ENCODE results near the gene DIAPH2.
A peak's percentile ranks its signal among the peaks of the same experiment; 100 is the strongest.

Gene DIAPH2

DNA sequence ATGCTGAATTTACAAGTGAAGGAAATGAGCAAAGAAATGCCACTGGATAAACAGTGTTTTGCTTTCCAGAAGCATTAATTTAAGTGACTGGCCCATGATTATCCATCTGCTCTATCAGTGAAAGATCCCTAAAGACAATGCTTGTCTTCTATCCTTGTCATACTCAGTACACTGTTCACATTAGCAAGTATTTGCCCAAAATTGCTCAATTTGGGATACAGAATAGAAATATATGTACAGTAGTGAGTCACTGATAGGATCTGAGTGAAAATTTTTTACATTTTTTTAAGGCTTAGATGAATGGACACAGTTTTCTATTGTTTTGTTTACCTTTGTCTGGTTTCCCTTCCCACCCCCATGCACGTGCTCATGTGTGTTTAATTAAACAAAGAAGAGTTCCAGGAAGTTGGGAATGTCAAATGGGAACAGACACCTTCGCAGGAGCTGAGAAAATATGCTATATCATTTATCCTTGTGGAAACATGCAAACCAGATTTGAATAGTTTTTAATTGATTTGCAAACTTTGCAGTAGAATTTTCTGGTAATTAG lies 855.4 kb downstream of the DIAPH2 start:
- no peak for DNase-seq (ENCODE audit: low read depth in 1 of 2, low spot score in 1 of 2)

DNA sequence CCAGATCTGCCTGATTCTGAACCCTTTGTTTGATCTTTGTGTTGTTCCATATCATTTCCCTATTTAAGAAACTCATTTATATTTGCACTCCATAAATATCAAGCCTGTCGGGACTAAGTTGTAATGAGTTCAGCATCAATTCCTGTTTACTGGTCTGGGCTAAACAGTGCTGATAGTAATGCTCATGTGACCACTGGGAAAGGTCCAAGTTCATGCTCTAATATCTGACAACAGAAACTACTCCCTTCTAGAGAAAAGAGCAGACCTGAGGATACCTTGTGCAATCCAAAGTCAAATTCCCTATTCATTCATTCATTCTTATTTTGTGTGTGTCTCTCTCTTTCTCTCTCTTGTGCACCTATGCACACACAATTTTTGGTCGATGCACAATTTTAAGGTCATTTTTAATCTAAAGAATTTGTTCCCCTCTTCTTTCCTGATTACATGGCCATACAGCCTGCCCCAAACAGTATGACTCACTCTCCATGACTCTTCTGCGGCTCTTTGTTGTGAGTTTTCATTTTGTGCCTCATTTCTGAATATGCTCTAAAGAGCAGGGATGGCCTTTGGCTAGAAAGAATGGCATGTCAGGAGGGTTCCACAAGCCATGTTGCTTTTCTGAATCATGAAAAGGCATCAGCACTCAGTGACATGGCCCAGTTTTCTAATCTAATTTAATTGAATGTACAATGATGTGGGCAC lies 863.4 kb downstream of the DIAPH2 start:
- no peak for DNase-seq (ENCODE audit: low read depth in 1 of 2, low spot score in 1 of 2)

DNA sequence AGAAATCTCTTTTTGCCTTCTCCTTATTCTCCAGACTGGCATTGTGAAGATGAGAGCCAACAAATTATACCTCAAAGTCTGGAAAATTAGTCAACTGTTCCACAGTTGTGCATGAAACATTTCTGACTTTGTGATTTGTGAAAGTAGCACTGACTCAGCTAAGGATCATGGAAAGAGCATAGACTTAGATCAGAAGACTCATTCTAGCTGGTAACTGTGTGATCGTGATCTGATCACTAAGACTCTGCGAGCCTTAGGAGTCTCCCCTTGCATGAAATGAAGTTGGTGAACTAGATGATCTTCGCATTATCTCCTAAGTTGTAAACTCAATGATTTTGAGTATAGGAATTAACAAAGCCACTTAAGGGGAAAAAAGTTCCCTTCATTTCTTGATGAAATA lies 867.2 kb downstream of the DIAPH2 start:
- DNase-seq (ENCODE audit: low read depth in 1 of 2, low spot score in 1 of 2): no peak

DNA sequence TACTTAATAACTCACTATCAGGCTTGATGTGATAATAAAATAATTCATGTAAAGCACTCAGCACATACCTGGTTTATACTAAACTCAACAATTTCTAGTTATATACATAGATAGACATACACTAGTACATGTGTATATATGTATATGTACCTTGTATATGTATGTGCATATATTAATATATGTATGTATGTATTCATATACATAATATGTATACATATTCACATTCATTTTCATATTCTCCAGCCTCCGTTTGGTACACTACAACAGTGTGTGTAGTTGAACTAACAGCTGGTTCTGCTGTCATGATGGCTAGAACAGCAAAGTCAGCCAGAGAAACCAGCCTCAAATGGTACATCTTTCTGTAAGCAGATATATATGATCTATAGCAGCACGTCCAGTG lies 869.2 kb downstream of the DIAPH2 start:
- no peak for DNase-seq (ENCODE audit: low read depth in 1 of 2, low spot score in 1 of 2)

DNA sequence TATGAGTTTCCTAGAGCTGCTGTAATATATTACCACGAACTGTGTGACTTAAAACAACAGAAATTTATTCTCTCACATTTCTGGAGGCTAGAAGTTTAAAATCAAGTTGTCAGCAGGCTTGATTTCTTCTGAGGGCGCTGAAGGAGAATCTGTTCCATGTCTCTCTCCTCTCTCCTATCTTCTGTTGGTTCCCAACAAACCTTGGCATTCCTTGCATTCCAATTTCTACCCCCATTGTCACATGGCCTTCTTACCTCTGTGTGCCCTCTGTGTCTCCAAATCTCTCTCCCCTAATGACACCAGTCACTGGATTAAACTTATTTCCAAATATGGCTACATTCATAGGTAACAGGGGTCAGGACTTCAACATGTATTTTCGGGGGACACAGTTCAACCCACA lies 871.7 kb downstream of the DIAPH2 start:
- no peak for DNase-seq (ENCODE audit: low read depth in 1 of 2, low spot score in 1 of 2)

DNA sequence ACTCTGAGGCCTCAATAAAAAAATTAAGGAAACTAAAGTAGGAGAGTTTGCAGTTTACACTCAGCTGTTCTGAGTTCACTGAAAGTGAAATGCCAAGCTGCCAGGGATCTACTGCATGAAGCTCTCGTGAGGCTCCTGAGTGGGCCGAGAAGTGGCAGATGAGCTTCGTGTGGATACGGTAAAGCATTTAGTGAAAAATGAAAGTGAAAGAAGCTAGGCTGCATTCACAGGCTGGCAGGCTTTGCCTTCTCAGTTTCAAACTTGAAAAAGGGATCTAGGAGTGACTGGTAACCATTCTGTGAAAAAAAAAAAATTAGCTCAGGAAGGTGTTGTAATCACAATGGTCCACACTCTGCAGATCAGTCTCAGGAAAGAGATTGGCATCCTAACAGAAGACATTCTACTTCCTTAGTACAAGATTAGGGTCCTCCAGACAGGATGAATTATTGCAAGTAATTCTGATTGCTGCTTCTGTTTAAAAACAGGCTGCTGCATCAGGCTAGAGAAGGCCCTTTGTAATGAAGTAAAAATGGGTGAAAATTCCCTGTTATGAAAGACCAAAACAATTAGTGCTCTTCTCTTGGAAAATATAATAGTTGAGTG lies 879.0 kb downstream of the DIAPH2 start:
- DNase-seq (ENCODE audit: low read depth in 1 of 2, low spot score in 1 of 2): peak in 1 of 2 donors; percentile 1

DNA sequence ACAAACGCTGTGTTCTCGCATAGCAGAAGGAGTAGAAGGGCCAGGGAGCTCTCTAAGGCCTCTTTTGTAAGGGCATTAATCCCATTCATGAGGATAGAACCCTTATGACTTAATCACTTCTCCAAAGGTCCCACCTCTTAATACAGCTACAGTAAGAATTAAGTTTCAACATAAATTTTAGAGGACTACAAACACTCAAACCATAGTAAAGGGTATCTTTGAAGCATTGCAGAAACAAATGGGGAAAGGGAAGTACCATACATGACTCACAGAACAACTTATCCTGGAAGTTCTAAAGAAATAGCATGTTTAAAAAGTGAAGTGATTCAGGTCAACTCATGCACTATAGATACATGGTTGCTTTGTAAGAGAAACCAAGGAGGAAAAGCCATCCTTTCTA lies 879.9 kb downstream of the DIAPH2 start:
- no peak for DNase-seq (ENCODE audit: low read depth in 1 of 2, low spot score in 1 of 2)

DNA sequence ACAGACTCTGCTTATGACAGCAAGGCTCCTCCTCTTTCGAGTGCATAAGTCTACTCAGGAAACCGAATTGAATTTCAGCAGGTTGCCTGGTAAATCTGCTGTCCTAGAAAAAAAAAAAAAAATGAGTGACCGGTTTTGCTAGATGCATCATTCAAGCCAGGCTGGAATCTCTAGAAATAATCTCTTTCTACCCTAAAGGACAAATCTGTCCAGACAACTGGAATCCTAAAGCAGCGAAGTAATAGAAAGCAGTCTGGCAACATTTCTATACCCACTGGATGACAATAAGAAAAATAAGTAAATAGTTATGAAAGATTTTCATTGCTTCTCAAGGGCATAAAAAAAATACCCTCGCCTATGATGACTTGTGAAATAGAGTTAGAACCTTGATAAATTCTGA lies 902.5 kb downstream of the DIAPH2 start:
- no peak for DNase-seq (ENCODE audit: low read depth in 1 of 2, low spot score in 1 of 2)

DNA sequence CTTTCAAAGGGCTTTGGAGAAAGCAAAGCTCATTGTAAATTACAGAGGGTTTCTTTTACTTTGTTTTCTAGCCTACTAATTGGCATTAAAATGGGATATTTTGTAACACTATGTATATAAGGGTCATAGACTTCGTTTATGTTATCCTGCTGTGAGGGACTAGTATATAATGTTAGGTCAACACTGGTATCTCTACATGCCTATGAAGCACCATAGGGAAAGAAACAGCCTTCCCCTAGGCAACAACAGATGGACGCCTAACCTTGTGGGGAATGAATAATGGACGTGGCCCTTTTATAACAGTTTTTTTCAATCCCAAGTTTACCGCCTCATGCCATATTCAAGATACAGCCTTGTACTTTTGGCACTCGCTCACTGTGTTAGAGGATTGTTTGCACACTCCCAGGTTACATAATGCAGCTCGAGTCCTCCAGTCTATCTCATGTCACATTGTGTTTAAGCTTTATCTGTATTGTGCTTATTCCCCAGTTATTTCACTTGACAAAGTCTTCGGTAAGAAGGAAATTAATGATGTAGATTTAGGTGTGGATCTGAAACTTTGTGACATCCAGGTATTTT lies 910.1 kb downstream of the DIAPH2 start:
- no peak for DNase-seq (ENCODE audit: low read depth in 1 of 2, low spot score in 1 of 2)

DNA sequence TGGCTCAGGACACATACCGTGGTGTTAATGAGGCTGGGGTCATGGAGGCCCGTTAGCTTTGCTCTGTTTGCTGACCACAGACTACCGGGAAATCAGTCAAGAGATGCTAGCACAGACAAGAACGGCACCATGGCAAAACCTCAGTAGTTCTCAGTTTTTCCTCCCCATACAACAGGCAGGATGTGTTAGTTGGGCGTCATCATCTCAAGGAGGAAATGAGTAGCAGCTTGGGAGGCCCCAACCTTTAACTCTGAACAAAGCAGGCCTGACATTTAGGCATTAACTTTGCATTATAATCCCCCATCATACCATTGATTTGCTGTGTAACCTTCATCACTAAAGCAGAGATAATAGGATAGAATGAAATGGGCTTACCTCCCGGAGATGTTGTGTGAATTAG lies 913.3 kb downstream of the DIAPH2 start:
- no peak for DNase-seq (ENCODE audit: low read depth in 1 of 2, low spot score in 1 of 2)

DNA sequence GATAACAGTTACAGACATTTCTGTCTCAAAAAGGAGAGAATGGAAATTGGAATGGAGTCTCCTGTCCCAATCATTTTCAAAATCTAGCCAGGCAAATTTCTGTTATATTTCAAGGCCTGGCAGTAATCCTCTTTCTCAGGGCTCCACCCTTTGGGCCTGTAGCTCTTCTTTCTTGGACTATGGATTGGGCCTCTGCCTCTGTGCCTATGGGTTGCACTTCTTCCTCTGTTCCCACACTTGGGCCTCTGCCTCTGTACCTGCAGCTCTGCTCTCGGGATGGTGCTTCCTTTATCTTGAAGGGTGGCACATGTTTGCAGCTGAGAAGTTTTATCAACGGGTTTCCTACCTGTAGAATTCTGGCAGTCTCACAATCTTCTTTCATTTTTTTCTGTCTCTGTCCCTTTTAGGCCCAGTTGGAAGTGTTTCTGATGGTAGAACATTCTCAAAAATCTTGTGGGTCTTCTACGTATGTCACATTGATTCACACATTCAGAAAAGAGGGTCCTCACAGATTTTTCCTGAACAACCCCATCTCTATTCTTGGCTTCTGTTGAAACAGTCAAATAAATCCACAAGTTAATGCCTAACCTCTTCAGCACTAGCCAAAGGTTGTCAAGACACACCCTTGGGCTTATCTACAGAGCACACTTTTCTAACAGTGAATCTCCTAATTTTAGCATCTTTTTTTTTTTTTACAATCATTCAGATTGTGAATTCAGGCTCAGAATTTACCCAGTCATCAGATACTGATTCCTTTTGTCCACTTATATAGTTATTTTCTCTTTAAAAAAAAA lies 918.0 kb downstream of the DIAPH2 start:
- no peak for DNase-seq (ENCODE audit: low read depth in 1 of 2, low spot score in 1 of 2)

DNA sequence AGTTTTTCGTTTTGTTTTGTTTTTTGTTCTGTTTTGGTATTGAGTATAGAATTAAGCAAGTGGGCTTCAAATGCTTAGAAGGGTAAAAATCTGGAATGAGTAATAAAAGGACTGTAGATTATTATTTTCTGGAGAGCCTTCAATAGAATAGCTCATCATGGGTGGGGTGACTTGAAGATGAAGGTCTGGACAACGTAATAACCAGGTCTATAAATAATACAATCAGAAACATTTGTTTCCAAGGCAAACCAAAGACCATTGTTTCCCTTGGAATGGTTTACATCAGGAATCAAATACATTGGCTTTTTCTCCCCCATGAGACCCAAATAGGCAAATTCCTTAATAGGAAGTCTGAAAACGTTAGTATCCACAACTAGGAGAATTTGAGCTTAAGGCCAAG lies 920.6 kb downstream of the DIAPH2 start:
- no peak for DNase-seq (ENCODE audit: low read depth in 1 of 2, low spot score in 1 of 2)

DNA sequence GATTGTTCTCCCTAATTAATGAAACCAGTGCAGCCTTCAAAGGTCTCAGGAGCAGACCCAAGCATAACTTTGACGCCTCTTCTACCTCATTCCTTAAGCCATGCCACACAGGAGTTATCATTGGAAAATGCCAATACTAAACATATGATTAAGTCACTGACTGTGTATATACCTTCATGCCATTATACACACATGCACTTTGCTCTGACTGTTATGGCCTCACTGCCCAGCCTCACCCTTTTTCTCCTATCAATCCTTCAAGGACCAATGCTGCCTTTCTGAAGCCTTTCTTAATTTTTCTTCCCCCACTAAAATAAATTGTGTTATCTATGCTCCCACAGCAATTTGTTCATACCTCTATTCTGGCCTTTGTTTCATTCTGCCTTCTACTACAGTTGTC lies 924.7 kb downstream of the DIAPH2 start:
- DNase-seq (ENCODE audit: low read depth in 1 of 2, low spot score in 1 of 2): no peak

DNA sequence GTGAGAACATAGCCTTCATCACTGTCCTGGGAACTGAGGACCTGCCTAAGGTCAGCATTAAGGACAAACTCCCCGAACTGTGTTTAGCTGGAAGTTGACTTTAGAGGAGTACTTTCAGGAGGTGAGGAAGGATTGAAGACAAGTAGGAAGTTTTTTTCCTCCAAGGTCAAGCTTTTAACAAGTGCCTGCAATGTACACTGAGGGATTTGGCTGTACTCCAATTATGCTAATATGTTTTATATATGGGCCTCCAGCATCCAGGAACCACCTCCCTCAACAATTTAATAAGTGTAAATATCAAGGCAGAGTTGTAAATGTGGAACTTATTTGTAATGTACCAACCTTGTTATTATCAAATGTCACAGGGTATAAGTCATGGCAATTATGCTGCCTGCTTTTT lies 925.3 kb downstream of the DIAPH2 start:
- no peak for DNase-seq (ENCODE audit: low read depth in 1 of 2, low spot score in 1 of 2)

DNA sequence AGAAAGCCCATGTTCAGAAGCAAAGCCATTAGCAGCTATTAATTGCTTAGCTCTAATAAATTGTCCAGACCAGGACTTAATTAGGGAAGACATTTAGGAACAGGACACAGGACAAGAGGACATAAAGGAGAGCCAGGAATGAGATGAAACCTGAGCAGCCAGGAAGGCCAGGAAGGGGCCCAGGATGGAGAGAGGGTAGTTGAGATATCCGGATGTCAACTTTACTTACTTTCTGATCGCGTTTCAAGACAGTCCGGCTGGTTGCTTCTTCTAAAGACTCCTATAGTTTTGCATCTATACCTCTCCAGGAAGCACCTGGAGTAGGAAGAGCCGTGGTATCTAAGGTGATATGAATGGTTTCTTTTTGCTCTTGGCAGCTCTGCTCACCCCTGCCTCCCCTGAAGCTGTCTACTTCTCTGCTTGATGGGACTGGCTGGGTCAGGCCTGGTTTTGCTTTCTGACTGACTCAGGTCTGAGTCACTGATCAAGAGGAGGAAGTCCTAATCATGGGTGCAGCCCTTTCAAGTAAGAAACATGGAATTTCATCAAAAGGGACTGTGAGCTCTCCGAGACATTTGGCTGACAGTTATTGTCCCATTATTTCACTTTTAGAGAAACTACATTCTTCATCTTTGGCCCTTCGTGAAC lies 932.4 kb downstream of the DIAPH2 start:
- DNase-seq (ENCODE audit: low read depth in 1 of 2, low spot score in 1 of 2): no peak

DNA sequence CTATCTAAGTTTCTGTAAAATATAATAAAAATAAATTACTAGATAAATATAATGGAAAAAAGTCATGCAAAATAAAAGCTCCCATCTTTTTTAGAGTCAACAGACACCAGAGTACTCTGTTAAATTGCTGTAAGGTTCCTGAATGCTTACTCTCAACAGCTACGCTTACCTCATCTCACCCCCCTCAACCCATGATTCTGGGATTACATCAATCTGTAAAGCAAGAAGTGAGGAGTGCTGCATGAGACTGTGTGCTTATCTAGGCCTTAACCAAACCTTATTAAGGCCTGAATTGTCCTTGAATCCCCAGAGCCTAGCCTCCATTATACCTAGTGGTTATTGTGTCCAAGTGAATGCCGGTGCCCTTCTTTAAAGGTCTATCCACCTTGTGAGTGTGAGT lies 934.9 kb downstream of the DIAPH2 start:
- no peak for DNase-seq (ENCODE audit: low read depth in 1 of 2, low spot score in 1 of 2)

DNA sequence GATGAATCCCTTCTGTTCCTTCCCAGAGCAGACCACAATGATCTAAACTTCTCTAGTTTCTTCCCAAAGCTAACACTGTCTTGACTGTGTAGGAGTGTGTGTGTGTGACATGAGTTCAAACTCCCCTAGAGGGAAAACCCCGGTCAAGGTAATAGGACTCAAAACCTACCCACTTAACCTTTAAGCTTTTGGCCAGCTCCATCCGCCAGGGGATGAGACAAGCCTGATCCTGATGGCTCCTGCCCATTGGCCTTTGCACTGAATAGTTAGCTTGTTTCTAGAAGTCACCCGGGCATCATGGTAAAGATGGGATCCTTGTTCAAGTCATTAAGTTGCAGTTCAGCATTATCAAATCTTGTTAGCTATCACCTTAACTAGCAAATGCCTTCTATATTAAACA lies 937.5 kb downstream of the DIAPH2 start:
- DNase-seq (ENCODE audit: low read depth in 1 of 2, low spot score in 1 of 2): no peak

DNA sequence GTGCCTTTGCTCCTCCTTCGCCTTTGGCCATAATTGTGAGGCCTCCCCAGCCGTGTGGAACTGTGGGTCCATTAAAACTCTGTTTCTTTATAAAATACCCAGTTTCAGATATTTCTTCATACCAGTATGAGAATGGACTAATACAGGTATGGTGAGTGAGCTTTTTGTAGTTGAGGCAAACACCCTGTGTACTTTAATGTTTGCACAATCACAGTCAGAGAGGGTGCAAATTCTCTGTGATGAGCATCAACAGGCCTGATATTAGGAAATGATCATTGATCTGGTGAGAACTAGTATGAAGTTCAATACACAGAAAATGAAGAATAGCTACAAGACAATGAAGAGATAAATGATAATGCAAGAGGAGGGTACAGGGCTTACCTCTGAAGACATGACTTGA lies 943.7 kb downstream of the DIAPH2 start:
- DNase-seq (ENCODE audit: low read depth in 1 of 2, low spot score in 1 of 2): no peak

DNA sequence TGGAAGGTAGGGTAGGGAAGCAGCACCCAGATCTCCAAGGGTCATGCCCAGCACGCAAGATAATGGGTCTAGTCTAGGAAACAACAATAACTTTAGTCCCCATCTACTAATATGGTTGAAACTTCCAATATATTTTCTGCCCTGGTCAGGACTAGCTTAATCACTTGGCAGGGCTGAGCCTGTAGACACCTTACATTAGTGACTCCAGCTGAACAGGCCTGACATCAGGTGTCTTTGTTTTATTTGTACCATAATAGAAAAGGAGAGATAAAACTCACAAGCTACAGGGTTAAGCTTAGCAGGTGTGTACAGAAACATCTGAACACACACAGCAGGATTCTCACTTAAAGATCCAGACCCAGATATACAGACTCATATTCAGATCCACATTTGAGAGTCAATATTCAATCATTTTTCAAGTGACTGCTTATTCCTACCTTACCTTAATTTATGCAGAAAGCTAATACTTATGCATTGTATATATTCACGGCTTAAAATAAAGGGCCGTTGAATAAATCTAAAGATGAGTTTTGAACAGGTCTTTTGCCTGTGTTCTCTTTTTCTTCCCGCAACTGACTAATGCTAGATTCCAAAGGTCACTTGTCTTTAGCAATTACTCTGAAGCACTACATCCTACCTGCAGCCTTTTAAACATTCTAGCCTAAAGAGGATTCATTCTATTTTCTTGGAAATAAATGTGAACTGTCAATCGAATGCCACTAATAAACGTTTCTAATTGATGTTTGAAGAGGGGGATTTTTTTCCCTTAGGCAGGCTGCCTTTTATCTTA lies 944.4 kb downstream of the DIAPH2 start:
- no peak for DNase-seq (ENCODE audit: low read depth in 1 of 2, low spot score in 1 of 2)

DNA sequence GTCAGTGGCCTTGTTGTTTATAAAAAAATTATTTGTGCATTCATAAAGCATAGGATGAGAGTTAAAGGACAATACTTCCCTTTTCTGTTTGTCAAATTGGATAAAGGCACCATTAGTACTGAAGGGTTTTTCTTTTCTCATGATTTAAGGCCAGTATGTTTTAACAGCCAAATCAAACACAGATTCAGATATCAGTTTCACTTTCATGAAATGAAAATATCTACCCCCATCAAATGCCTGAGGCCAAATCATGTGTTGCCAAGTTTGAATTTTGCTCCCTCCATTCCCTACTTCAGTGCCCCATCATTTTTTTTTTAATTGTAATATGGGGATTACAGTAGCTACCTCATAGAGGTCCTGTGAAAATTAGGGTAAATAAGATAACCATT lies 944.9 kb downstream of the DIAPH2 start:
- DNase-seq (ENCODE audit: low read depth in 1 of 2, low spot score in 1 of 2): no peak

DNA sequence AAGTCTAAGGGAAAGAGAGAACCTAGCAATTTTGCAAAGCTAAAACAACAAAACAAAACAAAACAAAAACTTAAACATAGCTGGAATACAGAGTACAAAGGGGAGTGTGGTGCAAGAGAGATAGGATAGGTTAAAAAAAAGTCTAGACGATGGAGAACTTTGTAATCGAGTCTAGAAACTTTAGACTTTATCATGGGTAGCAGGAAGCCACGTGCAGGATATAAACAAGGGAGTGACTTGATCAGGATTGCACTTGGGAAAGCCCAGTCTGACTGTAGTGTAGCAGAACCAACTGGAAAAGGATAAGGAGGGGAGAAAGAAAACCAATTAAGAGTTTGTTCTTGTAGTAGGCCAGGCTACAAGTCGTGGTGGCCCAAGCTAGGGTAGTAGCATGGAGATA lies 949.2 kb downstream of the DIAPH2 start:
- no peak for DNase-seq (ENCODE audit: low read depth in 1 of 2, low spot score in 1 of 2)

All from stimulated activated CD4-positive, alpha-beta T cell treated with anti-CD3 and anti-CD28 coated beads, Interleukin-15, amount 100 ng/mL, for 1 hour (primary cell).